ENCODE measurements around the gene KDM2B. TPM values are rescaled to one million over a fixed set of nuclear protein-coding genes. Genes with fewer than 3 reads are reported as not detected.

Gene KDM2B
- polyA plus RNA-seq, 1 donor from 2014 or later: 85.5 TPM

DNA sequence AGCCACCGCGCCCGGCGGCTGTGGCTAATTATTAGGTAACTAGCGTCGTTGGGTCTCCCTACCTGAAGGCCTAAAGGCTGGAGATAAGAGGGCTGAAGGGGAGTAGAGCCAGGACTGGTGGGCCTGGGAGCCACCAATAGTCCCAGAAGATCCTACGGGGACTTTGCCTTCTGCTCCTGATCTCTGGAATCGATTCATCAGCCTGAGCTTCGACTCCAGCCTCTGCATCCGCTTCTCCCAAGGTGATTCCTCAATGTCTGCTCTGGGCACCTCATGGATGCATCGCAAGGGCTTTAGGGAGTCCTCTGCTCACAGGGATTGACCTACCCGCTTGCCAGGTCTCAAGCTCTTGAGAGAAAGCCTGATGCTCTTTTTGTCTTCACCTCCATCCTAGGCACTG, 14.7 kb upstream of the KDM2B start:
- no peaks in the 10 kb centered on the region for H3K9me3 ChIP-seq (ENCODE audit: low read length)
- no peak overlapping the region for H3K4me3 ChIP-seq (ENCODE audit: low read length)
- no peak overlapping the region for H2AFZ ChIP-seq (ENCODE audit: low read depth, low read length)
- TF ChIP-seq EP300 (conservative IDR thresholded peaks at IDR 0.05; ENCODE audit: poor library complexity, severe bottlenecking) (no peak), TAF1 (IDR thresholded peaks at IDR 0.05; ENCODE audit: low read depth) (no peak), SMC3 (conservative IDR thresholded peaks at IDR 0.05; ENCODE audit: poor library complexity) (no peak), MXI1 (conservative IDR thresholded peaks at IDR 0.05; ENCODE audit: poor library complexity, severe bottlenecking) (no peak), EZH2 (IDR thresholded peaks at IDR 0.05; ENCODE audit: borderline replicate concordance, insufficient read depth, low read length, poor library complexity, severe bottlenecking) (no peak), RAD21 (conservative IDR thresholded peaks at IDR 0.05) (no peak)
- TF ChIP-seq, protein P1, sequence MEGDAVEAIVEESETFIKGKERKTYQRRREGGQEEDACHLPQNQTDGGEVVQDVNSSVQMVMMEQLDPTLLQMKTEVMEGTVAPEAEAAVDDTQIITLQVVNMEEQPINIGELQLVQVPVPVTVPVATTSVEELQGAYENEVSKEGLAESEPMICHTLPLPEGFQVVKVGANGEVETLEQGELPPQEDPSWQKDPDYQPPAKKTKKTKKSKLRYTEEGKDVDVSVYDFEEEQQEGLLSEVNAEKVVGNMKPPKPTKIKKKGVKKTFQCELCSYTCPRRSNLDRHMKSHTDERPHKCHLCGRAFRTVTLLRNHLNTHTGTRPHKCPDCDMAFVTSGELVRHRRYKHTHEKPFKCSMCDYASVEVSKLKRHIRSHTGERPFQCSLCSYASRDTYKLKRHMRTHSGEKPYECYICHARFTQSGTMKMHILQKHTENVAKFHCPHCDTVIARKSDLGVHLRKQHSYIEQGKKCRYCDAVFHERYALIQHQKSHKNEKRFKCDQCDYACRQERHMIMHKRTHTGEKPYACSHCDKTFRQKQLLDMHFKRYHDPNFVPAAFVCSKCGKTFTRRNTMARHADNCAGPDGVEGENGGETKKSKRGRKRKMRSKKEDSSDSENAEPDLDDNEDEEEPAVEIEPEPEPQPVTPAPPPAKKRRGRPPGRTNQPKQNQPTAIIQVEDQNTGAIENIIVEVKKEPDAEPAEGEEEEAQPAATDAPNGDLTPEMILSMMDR (IDR thresholded peaks at IDR 0.05; ENCODE audit: poor library complexity, severe bottlenecking): no peak
- TF ChIP-seq, protein P2, sequence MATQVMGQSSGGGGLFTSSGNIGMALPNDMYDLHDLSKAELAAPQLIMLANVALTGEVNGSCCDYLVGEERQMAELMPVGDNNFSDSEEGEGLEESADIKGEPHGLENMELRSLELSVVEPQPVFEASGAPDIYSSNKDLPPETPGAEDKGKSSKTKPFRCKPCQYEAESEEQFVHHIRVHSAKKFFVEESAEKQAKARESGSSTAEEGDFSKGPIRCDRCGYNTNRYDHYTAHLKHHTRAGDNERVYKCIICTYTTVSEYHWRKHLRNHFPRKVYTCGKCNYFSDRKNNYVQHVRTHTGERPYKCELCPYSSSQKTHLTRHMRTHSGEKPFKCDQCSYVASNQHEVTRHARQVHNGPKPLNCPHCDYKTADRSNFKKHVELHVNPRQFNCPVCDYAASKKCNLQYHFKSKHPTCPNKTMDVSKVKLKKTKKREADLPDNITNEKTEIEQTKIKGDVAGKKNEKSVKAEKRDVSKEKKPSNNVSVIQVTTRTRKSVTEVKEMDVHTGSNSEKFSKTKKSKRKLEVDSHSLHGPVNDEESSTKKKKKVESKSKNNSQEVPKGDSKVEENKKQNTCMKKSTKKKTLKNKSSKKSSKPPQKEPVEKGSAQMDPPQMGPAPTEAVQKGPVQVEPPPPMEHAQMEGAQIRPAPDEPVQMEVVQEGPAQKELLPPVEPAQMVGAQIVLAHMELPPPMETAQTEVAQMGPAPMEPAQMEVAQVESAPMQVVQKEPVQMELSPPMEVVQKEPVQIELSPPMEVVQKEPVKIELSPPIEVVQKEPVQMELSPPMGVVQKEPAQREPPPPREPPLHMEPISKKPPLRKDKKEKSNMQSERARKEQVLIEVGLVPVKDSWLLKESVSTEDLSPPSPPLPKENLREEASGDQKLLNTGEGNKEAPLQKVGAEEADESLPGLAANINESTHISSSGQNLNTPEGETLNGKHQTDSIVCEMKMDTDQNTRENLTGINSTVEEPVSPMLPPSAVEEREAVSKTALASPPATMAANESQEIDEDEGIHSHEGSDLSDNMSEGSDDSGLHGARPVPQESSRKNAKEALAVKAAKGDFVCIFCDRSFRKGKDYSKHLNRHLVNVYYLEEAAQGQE (IDR thresholded peaks at IDR 0.05; ENCODE audit: borderline replicate concordance): no peak
- H3K9ac ChIP-seq (ENCODE audit: low read length): no peak overlapping the region
- H3K27me3 ChIP-seq (ENCODE audit: insufficient read depth, low read depth, low read length): no peaks in the 10 kb centered on the region
- no peaks in the 10 kb centered on the region for H4K20me1 ChIP-seq (ENCODE audit: insufficient read depth)
- no peaks in the 10 kb centered on the region for H3K36me3 ChIP-seq (ENCODE audit: insufficient read depth, low read length)
- no peaks in the 10 kb centered on the region for H3K9me2 ChIP-seq (ENCODE audit: insufficient read depth, low read length)
- no peaks in the 10 kb centered on the region for H3F3A ChIP-seq (ENCODE audit: insufficient read depth, low read length, poor library complexity, severe bottlenecking)
- no peak overlapping the region for H3K4me2 ChIP-seq (ENCODE audit: low read length)
- H3K79me2 ChIP-seq (replicated peaks; ENCODE audit: insufficient read depth, low read length): no peaks in the 10 kb centered on the region
- H3K27ac ChIP-seq (ENCODE audit: low read length): no peak overlapping the region

DNA sequence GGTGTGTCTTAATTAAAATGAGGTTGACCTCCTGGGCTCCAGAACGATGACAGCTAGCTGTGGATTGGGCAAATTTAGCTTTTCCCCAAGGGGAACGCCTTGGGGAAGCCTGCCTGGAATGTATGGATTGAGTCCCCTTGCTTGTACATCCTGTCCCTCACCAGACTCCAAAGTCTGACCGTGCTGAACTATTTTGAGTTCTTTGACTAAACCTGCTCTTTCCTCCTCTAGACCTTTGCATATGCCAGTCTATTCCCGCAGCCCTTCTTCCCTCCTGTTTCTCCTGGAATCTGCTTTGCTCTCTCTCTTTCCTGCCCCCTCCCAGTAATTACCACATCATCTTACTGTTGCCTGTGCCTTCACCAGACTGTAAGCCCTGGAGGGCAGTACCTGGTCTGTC, 11.5 kb upstream of the KDM2B start:
- TF ChIP-seq RAD21 (conservative IDR thresholded peaks at IDR 0.05): no peak
- TF ChIP-seq EZH2 (IDR thresholded peaks at IDR 0.05; ENCODE audit: borderline replicate concordance, insufficient read depth, low read length, poor library complexity, severe bottlenecking): no peak
- no peak for TF ChIP-seq EP300 (conservative IDR thresholded peaks at IDR 0.05; ENCODE audit: poor library complexity, severe bottlenecking)
- TF ChIP-seq, protein P2 (IDR thresholded peaks at IDR 0.05; ENCODE audit: borderline replicate concordance): no peak
- TF ChIP-seq, protein P1 (IDR thresholded peaks at IDR 0.05; ENCODE audit: poor library complexity, severe bottlenecking): no peak
- TF ChIP-seq MXI1 (conservative IDR thresholded peaks at IDR 0.05; ENCODE audit: poor library complexity, severe bottlenecking): no peak
- no peak for TF ChIP-seq SMC3 (conservative IDR thresholded peaks at IDR 0.05; ENCODE audit: poor library complexity)
- no peak for TF ChIP-seq POLR2AphosphoS5 (IDR thresholded peaks at IDR 0.05)
- no peak for TF ChIP-seq TAF1 (IDR thresholded peaks at IDR 0.05; ENCODE audit: low read depth)
- no peaks in the 10 kb centered on the region for H3K9me2 ChIP-seq (ENCODE audit: insufficient read depth, low read length)

More for the DNA sequence above, 11.5 kb upstream of the KDM2B start:
- Histone ChIP-seq H2AFZ (ENCODE audit: low read depth, low read length) (no peak overlapping the region), H3K27me3 (ENCODE audit: insufficient read depth, low read depth, low read length) (no peaks in the 10 kb centered on the region), H4K20me1 (ENCODE audit: insufficient read depth) (no peaks in the 10 kb centered on the region), H3K36me3 (ENCODE audit: insufficient read depth, low read length) (no peaks in the 10 kb centered on the region), H3K9me3 (ENCODE audit: low read length) (no peaks in the 10 kb centered on the region), H3K4me3 (ENCODE audit: low read length) (no peak overlapping the region), H3K9ac (ENCODE audit: low read length) (no peak overlapping the region), H3K79me2 (replicated peaks; ENCODE audit: insufficient read depth, low read length) (no peaks in the 10 kb centered on the region), H3F3A (ENCODE audit: insufficient read depth, low read length, poor library complexity, severe bottlenecking) (no peaks in the 10 kb centered on the region), H3K27ac (ENCODE audit: low read length) (no peak overlapping the region), H3K4me2 (ENCODE audit: low read length) (no peak overlapping the region)
